ENCODE data around the gene RPRD1B. TPM values are rescaled to one million over a fixed set of nuclear protein-coding genes. Genes with fewer than 3 reads are reported as not detected.

RPRD1B gene
- total and polyA plus RNA-seq, 2 of the 13 experiments (the other 11 are each of a cell fraction or from before 2014, with no cell fraction given), result 31.1 to 41.5 TPM

GRCh38 chr20:37984018-37984785, 49.3 kb upstream of the RPRD1B start (continued):
- no peak for TF ChIP-seq ZNF3 (CRISPR knock-in tag; IDR thresholded peaks at IDR 0.05)
- TF ChIP-seq MYC (CRISPR knock-in tag; IDR thresholded peaks at IDR 0.05; ENCODE audit: borderline replicate concordance), result peak; percentile 51; the same call in 1 of the 2 replicates
- TF ChIP-seq HDAC2 (CRISPR knock-in tag; IDR thresholded peaks at IDR 0.05), result peak; percentile 74; the same call in 1 of the 2 replicates
- peak; percentile 68 to 85 for TF ChIP-seq EP300 (IDR thresholded peaks at IDR 0.05; ENCODE audit: low read depth in 2 of 2, low read length in 2 of 2)
- no peak for TF ChIP-seq EP300 (CRISPR knock-in tag; IDR thresholded peaks at IDR 0.05; ENCODE audit: borderline replicate concordance)
- peak; percentile 9; the same call in 1 of the 2 replicates for TF ChIP-seq ZNF281 (CRISPR knock-in tag; IDR thresholded peaks at IDR 0.05; ENCODE audit: borderline replicate concordance)
- TF ChIP-seq ZNF496 (CRISPR knock-in tag; IDR thresholded peaks at IDR 0.05; ENCODE audit: insufficient replicate concordance), result no peak
- TF ChIP-seq ZSCAN20 (CRISPR knock-in tag; IDR thresholded peaks at IDR 0.05; ENCODE audit: borderline replicate concordance), result no peak
- TF ChIP-seq BATF2 (CRISPR knock-in tag; IDR thresholded peaks at IDR 0.05), result no peak
- no peak; the same call in 1 of the 2 replicates for TF ChIP-seq ZNF550 (CRISPR knock-in tag; IDR thresholded peaks at IDR 0.05; ENCODE audit: borderline replicate concordance)
- peak; percentile 16 for TF ChIP-seq SKI (IDR thresholded peaks at IDR 0.05; ENCODE audit: partially characterized antibody)
- 0 out of 2 replicates have a peak, but pooled peaks have one; percentile 31 for TF ChIP-seq RFX5 (IDR thresholded peaks at IDR 0.05; ENCODE audit: low read depth, low read length)
- no peak for TF ChIP-seq ZNF143 (CRISPR knock-in tag; IDR thresholded peaks at IDR 0.05)
- TF ChIP-seq KAT2B (IDR thresholded peaks at IDR 0.05; ENCODE audit: borderline replicate concordance, low read depth, low read length), result no peak
- TF ChIP-seq GABPA (IDR thresholded peaks at IDR 0.05; ENCODE audit: low read depth, low read length), result no peak
- no peak for TF ChIP-seq GABPA (CRISPR knock-in tag; IDR thresholded peaks at IDR 0.05; ENCODE audit: low read depth)
- TF ChIP-seq ZNF383 (CRISPR knock-in tag; IDR thresholded peaks at IDR 0.05; ENCODE audit: borderline replicate concordance), result no peak
- no peak for TF ChIP-seq NFIB (CRISPR knock-in tag; IDR thresholded peaks at IDR 0.05; ENCODE audit: borderline replicate concordance)
- TF ChIP-seq CBFB (CRISPR knock-in tag; IDR thresholded peaks at IDR 0.05), result peak; percentile 40; the same call in 1 of the 2 replicates
- no peak for TF ChIP-seq ZNF484 (CRISPR knock-in tag; IDR thresholded peaks at IDR 0.05; ENCODE audit: borderline replicate concordance, low read depth)
- TF ChIP-seq YEATS4 (CRISPR knock-in tag; IDR thresholded peaks at IDR 0.05; ENCODE audit: borderline replicate concordance), result no peak
- peak; percentile 74; the same call in 1 of the 2 replicates for TF ChIP-seq ZNF761 (CRISPR knock-in tag; conservative IDR thresholded peaks at IDR 0.05)
